Measurements from ENCODE around the gene CAPS2.

DNA sequence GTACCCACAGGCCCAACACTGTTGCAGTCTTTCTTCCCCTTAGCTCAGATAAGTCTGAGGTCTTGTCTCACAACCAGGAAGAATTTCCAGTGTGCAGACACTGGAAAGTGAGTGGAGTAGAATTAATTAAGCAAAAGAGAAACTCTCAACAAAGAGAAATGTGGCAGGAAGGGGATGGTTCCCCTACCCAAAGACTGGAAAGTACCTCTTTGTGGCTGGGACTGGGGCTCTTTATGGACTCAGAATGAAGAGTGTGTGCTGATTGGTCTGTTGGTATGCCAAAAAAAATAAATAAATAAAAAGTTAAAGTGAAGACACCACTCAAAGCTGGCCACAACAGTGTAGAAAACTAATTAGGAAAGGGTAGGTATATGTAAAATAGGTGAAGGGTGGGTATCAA lies 30.8 kb upstream of the CAPS2 start:
- no peak for TF ChIP-seq CTCF (IDR thresholded peaks at IDR 0.05)
- TF ChIP-seq POLR2A (IDR thresholded peaks at IDR 0.05), result no peak

Measured in suprapubic skin (tissue), 3 donors.